Measurements from ENCODE around the gene CXCL5. TPM values are rescaled to one million over a fixed set of nuclear protein-coding genes. Genes with fewer than 3 reads are reported as not detected.

Gene CXCL5
- total and polyA plus RNA-seq, 2 donors (not counting 3 experiments of a cell fraction or from before 2014, with no cell fraction given) = 0.33 to 0.40 TPM

DNA sequence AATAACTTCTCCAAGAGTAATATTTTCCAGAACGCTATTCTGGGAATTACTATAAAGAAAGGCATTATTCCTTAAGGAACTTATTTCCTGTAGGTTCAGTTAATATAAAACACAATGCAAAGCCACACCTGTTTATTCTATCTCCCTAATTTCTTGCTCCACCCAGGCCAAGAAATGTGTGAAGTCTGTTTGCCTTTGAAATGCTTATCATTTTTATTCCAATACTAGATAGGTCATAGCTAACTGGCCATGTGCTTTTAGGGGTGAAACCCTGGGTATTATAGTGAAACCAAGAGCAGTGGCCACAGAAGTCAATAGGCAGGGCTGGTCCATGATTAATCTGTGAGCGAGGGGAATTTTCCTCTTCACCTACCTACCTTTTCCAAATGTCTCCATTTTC, 25.2 kb upstream of the CXCL5 start:
- Histone ChIP-seq H3K27me3 (ENCODE audit: control insufficient read depth in 2 of 2, insufficient read depth in 2 of 2, low read length in 2 of 2) (no peaks in the 10 kb centered on the region), H3K27ac (ENCODE audit: insufficient read depth, low read depth, low read length) (no peak overlapping the region), H3K36me3 (ENCODE audit: control insufficient read depth in 2 of 2, extremely low read depth in 1 of 2, insufficient read depth in 2 of 2, low read length in 2 of 2) (no peaks in the 10 kb centered on the region), H3K4me1 (ENCODE audit: control insufficient read depth, extremely low read depth, insufficient read depth, low read length) (peaks cover 7% of the 10 kb centered on the region), H3K79me2 (ENCODE audit: control insufficient read depth, insufficient read depth, low read length) (no peaks in the 10 kb centered on the region), H3K9me1 (replicated peaks; ENCODE audit: control insufficient read depth, extremely low read depth, insufficient read depth, low read length) (no peaks in the 10 kb centered on the region), H2AFZ (ENCODE audit: low read depth, low read length) (no peak overlapping the region), H3K9me3 (replicated peaks; ENCODE audit: control insufficient read depth, insufficient read depth, low read length) (no peaks in the 10 kb centered on the region), H3K9ac (replicated peaks; ENCODE audit: extremely low read depth, insufficient read depth, low read length) (no peak overlapping the region), H3K4me2 (ENCODE audit: insufficient read depth, low read length) (no peak overlapping the region), H4K20me1 (replicated peaks; ENCODE audit: control insufficient read depth, extremely low read depth, insufficient read depth, low read length) (no peaks in the 10 kb centered on the region), H3K4me3 (replicated peaks in 1 of 3; ENCODE audit: insufficient read depth in 1 of 3, low read depth in 1 of 3, low read length in 3 of 3) (no peak overlapping the region)
- intact Hi-C loops (cut with micrococcal nuclease) (no loop called here), dilution Hi-C loops (cut with MboI; ENCODE audit: extremely low pct_ligation_motif_present, low sequenced_read_pairs) (no loop called here)
- BruUV-seq (replicated peaks) = no TSS peak
- TF ChIP-seq MAX (IDR thresholded peaks at IDR 0.05; ENCODE audit: insufficient read depth, insufficient read length) = no peak
- TF ChIP-seq, protein P1, sequence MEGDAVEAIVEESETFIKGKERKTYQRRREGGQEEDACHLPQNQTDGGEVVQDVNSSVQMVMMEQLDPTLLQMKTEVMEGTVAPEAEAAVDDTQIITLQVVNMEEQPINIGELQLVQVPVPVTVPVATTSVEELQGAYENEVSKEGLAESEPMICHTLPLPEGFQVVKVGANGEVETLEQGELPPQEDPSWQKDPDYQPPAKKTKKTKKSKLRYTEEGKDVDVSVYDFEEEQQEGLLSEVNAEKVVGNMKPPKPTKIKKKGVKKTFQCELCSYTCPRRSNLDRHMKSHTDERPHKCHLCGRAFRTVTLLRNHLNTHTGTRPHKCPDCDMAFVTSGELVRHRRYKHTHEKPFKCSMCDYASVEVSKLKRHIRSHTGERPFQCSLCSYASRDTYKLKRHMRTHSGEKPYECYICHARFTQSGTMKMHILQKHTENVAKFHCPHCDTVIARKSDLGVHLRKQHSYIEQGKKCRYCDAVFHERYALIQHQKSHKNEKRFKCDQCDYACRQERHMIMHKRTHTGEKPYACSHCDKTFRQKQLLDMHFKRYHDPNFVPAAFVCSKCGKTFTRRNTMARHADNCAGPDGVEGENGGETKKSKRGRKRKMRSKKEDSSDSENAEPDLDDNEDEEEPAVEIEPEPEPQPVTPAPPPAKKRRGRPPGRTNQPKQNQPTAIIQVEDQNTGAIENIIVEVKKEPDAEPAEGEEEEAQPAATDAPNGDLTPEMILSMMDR (IDR thresholded peaks at IDR 0.05; ENCODE audit: extremely low read depth in 1 of 2, insufficient read depth in 1 of 2, low read depth in 1 of 2, low read length in 2 of 2) = no peak
- TF ChIP-seq POLR2A (IDR thresholded peaks at IDR 0.05; ENCODE audit: low read depth, low read length) = no peak
- no peak for TF ChIP-seq GATA2 (IDR thresholded peaks at IDR 0.05; ENCODE audit: insufficient read depth, insufficient read length, low read depth, low read length)
- no peak for TF ChIP-seq FOS (IDR thresholded peaks at IDR 0.05; ENCODE audit: borderline replicate concordance, insufficient read depth, low read length)
- TF ChIP-seq EZH2 (IDR thresholded peaks at IDR 0.05; ENCODE audit: borderline replicate concordance, low read depth, low read length, severe bottlenecking) = no peak
- TF ChIP-seq JUN (IDR thresholded peaks at IDR 0.05; ENCODE audit: borderline replicate concordance, insufficient read depth, insufficient read length, low read depth) = no peak
- no peak for TF ChIP-seq POLR2AphosphoS5 (IDR thresholded peaks at IDR 0.05; ENCODE audit: insufficient read depth, low read depth, low read length)
- no peak for TF ChIP-seq MYC (IDR thresholded peaks at IDR 0.05; ENCODE audit: low read depth, low read length)
- DNase-seq (ENCODE audit: low read depth, low spot score) (no peak), FAIRE-seq (no peak)
- ChIA-PET CTCF (interaction anchor here (1.6 kb wide), 1 partner anchor 14 kb away, joined by 6 read pairs; the partner anchor contains the start of gene CXCL3), POLR2A (no interaction called here)
